ENCODE measurements around the gene PPIG.
"Not testable (repeated sequence)": the region's sequence is repeated elsewhere in the genome, so short reads cannot be mapped to it uniquely, and the experiment has no call there.

The PPIG gene

GRCh38 chr2:169584005-169584877 lies at the start of gene PPIG:
PPIG (plus strand) TSS chr2:169584351; CDS start chr2:169604042, 19,691 bp downstream.
- peak within 1 kb of the TSS; percentile 88 for H3K27ac ChIP-seq
- TF ChIP-seq ZFX (IDR thresholded peaks at IDR 0.05; ENCODE audit: borderline replicate concordance) (no peak), CTCF (IDR thresholded peaks at IDR 0.05) (no peak)

GRCh38 chr2:169539460-169539859 lies 44.7 kb upstream of the PPIG start:
- H3K27ac ChIP-seq = not testable (repeated sequence)

GRCh38 chr2:169540146-169540545 lies 44.0 kb upstream of the PPIG start:
- no peak for TF ChIP-seq ZFX (IDR thresholded peaks at IDR 0.05; ENCODE audit: borderline replicate concordance)
- TF ChIP-seq CTCF (IDR thresholded peaks at IDR 0.05) = no peak
- no peak overlapping the region for H3K27ac ChIP-seq

- TF ChIP-seq CTCF (IDR thresholded peaks at IDR 0.05) (no peak), ZFX (IDR thresholded peaks at IDR 0.05; ENCODE audit: borderline replicate concordance) (no peak)
- H3K27ac ChIP-seq = no peak overlapping the region
These were observed 41.7 kb upstream of the PPIG start for GRCh38 chr2:169542433-169542832.

GRCh38 chr2:169546756-169547155 lies 37.4 kb upstream of the PPIG start:
- H3K27ac ChIP-seq = no peak overlapping the region
- no peak for TF ChIP-seq ZFX (IDR thresholded peaks at IDR 0.05; ENCODE audit: borderline replicate concordance)
- no peak for TF ChIP-seq CTCF (IDR thresholded peaks at IDR 0.05)

- no peak for TF ChIP-seq CTCF (IDR thresholded peaks at IDR 0.05)
- TF ChIP-seq ZFX (IDR thresholded peaks at IDR 0.05; ENCODE audit: borderline replicate concordance) = no peak
These were observed 22.8 kb upstream of the PPIG start for GRCh38 chr2:169561364-169561763.

GRCh38 chr2:169562084-169562483 lies 22.1 kb upstream of the PPIG start:
- not testable (repeated sequence) for H3K27ac ChIP-seq

More at GRCh38 chr2:169561364-169561763, 22.8 kb upstream of the PPIG start:
- H3K27ac ChIP-seq = no peak overlapping the region

- TF ChIP-seq CTCF (IDR thresholded peaks at IDR 0.05) (no peak), ZFX (IDR thresholded peaks at IDR 0.05; ENCODE audit: borderline replicate concordance) (no peak)
- H3K27ac ChIP-seq = no peak overlapping the region
These were observed 21.6 kb upstream of the PPIG start for GRCh38 chr2:169562519-169562918.
